HG03095 (cell line): ENCODE results near the gene TSPAN18.
A peak's percentile ranks its signal among the peaks of the same experiment; 100 is the strongest.

Source experiments
- ATAC-seq: cut with Tn5 transposase; IDR thresholded peaks from one replicate; pipeline ENCODE4 v1.9.1; 2021; ENCODE audit warnings: moderate library complexity; ENCODE audit not compliant: unreplicated experiment

TSPAN18 gene

GRCh38 chr11:44936525-44936924 is 209.8 kb downstream of the TSPAN18 start:
- peak; percentile 84 for ATAC-seq

GRCh38 chr11:44936951-44937543 is 210.3 kb downstream of the TSPAN18 start:
- no peak for ATAC-seq

- ATAC-seq: no peak
Measured at GRCh38 chr11:44938066-44938691, 211.4 kb downstream of the TSPAN18 start.

- ATAC-seq: no peak
Measured at GRCh38 chr11:44939673-44940395, 213.1 kb downstream of the TSPAN18 start.

GRCh38 chr11:44940404-44940803 is 213.6 kb downstream of the TSPAN18 start:
- ATAC-seq: no peak

- ATAC-seq: no peak
Measured at GRCh38 chr11:44940835-44941234, 214.1 kb downstream of the TSPAN18 start.

GRCh38 chr11:44941259-44942021 is 214.7 kb downstream of the TSPAN18 start:
- no peak for ATAC-seq

- ATAC-seq: no peak
Measured at GRCh38 chr11:44942029-44942955, 215.5 kb downstream of the TSPAN18 start.

- no peak for ATAC-seq
Measured at GRCh38 chr11:44943118-44943517, 216.4 kb downstream of the TSPAN18 start.

GRCh38 chr11:44943696-44944095 is 216.9 kb downstream of the TSPAN18 start:
- no peak for ATAC-seq

GRCh38 chr11:44944181-44944852 is 217.6 kb downstream of the TSPAN18 start:
- no peak for ATAC-seq

- ATAC-seq: no peak
Measured at GRCh38 chr11:44944853-44945235, 218.1 kb downstream of the TSPAN18 start.

GRCh38 chr11:44945666-44946065 is 218.9 kb downstream of the TSPAN18 start:
- ATAC-seq: no peak

GRCh38 chr11:44946263-44946662 is 219.5 kb downstream of the TSPAN18 start:
- ATAC-seq: no peak

GRCh38 chr11:44947114-44947513 is 220.4 kb downstream of the TSPAN18 start:
- no peak for ATAC-seq

GRCh38 chr11:44948155-44948554 is 221.4 kb downstream of the TSPAN18 start:
- ATAC-seq: no peak

GRCh38 chr11:44949160-44950030 is 222.6 kb downstream of the TSPAN18 start:
- ATAC-seq: no peak

- no peak for ATAC-seq
Measured at GRCh38 chr11:44950031-44950624, 223.4 kb downstream of the TSPAN18 start.
